ENCODE measurements around the gene KCTD19.

KCTD19 gene

GRCh38 chr16:67246756-67247191 is 79.8 kb downstream of the KCTD19 start:
- H4K20me1 ChIP-seq (ENCODE audit: control insufficient read depth, insufficient read depth, low read depth, low read length): peaks cover 3% of the 10 kb centered on the region; the same call in 1 of the 2 replicates
- peak overlapping the region; percentile 92 for H3K4me3 ChIP-seq (ENCODE audit: low read length)
- no peaks in the 10 kb centered on the region for H3K9me2 ChIP-seq (replicated peaks; ENCODE audit: control insufficient read depth, low read length)
- TF ChIP-seq CTCF (IDR thresholded peaks at IDR 0.05; ENCODE audit: low read depth, low read length, poor library complexity, severe bottlenecking): no peak
- no peak for TF ChIP-seq EZH2phosphoT487 (IDR thresholded peaks at IDR 0.05; ENCODE audit: borderline replicate concordance, low read length)
- peaks cover 32% of the 10 kb centered on the region for H3K27me3 ChIP-seq (ENCODE audit: control insufficient read depth, low read length)
- peaks cover 50% of the 10 kb centered on the region for H3K4me1 ChIP-seq (ENCODE audit: control insufficient read depth, low read length)
- peak overlapping the region; percentile 80 for H3K4me2 ChIP-seq (ENCODE audit: low read length)
- peaks cover 8% of the 10 kb centered on the region; the same call in 1 of the 2 replicates for H3K79me2 ChIP-seq (ENCODE audit: control insufficient read depth, low read length)
- H3K9me3 ChIP-seq (ENCODE audit: control insufficient read depth, insufficient read depth, low read length): no peaks in the 10 kb centered on the region
- H3F3A ChIP-seq (ENCODE audit: control insufficient read depth, insufficient read depth): peaks cover 12% of the 10 kb centered on the region
- peak overlapping the region; percentile 58 for H3K27ac ChIP-seq (ENCODE audit: low read depth, low read length)
- no peaks in the 10 kb centered on the region for H3K36me3 ChIP-seq (ENCODE audit: control insufficient read depth, low read length)

- peak; percentile 69 for TF ChIP-seq CTCF (IDR thresholded peaks at IDR 0.05; ENCODE audit: low read depth, low read length, poor library complexity, severe bottlenecking)
- TF ChIP-seq EZH2phosphoT487 (IDR thresholded peaks at IDR 0.05; ENCODE audit: borderline replicate concordance, low read length): no peak
- Histone ChIP-seq H4K20me1 (ENCODE audit: control insufficient read depth, insufficient read depth, low read depth, low read length) (peaks cover 3% of the 10 kb centered on the region; the same call in 1 of the 2 replicates), H3K36me3 (ENCODE audit: control insufficient read depth, low read length) (no peaks in the 10 kb centered on the region), H3K9me3 (ENCODE audit: control insufficient read depth, insufficient read depth, low read length) (no peaks in the 10 kb centered on the region), H3K27ac (ENCODE audit: low read depth, low read length) (peak overlapping the region; percentile 58), H3K4me1 (ENCODE audit: control insufficient read depth, low read length) (peaks cover 50% of the 10 kb centered on the region), H3K4me3 (ENCODE audit: low read length) (peak overlapping the region; percentile 92), H3K79me2 (ENCODE audit: control insufficient read depth, low read length) (peaks cover 8% of the 10 kb centered on the region), H3F3A (ENCODE audit: control insufficient read depth, insufficient read depth) (peaks cover 12% of the 10 kb centered on the region), H3K9me2 (replicated peaks; ENCODE audit: control insufficient read depth, low read length) (no peaks in the 10 kb centered on the region), H3K27me3 (ENCODE audit: control insufficient read depth, low read length) (peaks cover 32% of the 10 kb centered on the region), H3K4me2 (ENCODE audit: low read length) (peak overlapping the region; percentile 80)
These were observed 80.3 kb downstream of the KCTD19 start for GRCh38 chr16:67246081-67246755.

- peaks cover 3% of the 10 kb centered on the region; the same call in 1 of the 2 replicates for H4K20me1 ChIP-seq (ENCODE audit: control insufficient read depth, insufficient read depth, low read depth, low read length)
- H3K79me2 ChIP-seq (ENCODE audit: control insufficient read depth, low read length): peaks cover 8% of the 10 kb centered on the region
- peak overlapping the region; percentile 92 for H3K4me3 ChIP-seq (ENCODE audit: low read length)
- peaks cover 10% of the 10 kb centered on the region for H3F3A ChIP-seq (ENCODE audit: control insufficient read depth, insufficient read depth)
- peak overlapping the region; percentile 80 for H3K4me2 ChIP-seq (ENCODE audit: low read length)
- no peaks in the 10 kb centered on the region for H3K36me3 ChIP-seq (ENCODE audit: control insufficient read depth, low read length)
- peaks cover 29% of the 10 kb centered on the region for H3K27me3 ChIP-seq (ENCODE audit: control insufficient read depth, low read length)
- H3K27ac ChIP-seq (ENCODE audit: low read depth, low read length): peak overlapping the region; percentile 58
- no peak for TF ChIP-seq EZH2phosphoT487 (IDR thresholded peaks at IDR 0.05; ENCODE audit: borderline replicate concordance, low read length)
- no peak for TF ChIP-seq CTCF (IDR thresholded peaks at IDR 0.05; ENCODE audit: low read depth, low read length, poor library complexity, severe bottlenecking)
- no peaks in the 10 kb centered on the region for H3K9me3 ChIP-seq (ENCODE audit: control insufficient read depth, insufficient read depth, low read length)
- H3K4me1 ChIP-seq (ENCODE audit: control insufficient read depth, low read length): peaks cover 50% of the 10 kb centered on the region
- H3K9me2 ChIP-seq (replicated peaks; ENCODE audit: control insufficient read depth, low read length): no peaks in the 10 kb centered on the region
These were observed 80.9 kb downstream of the KCTD19 start for GRCh38 chr16:67245674-67246080.
